Astrocyte (in vitro differentiated cells and primary cell): ENCODE measurements around the gene RAB22A. TPM values are rescaled to one million over a fixed set of nuclear protein-coding genes. Genes with fewer than 3 reads are reported as not detected.

Source experiments
- DNase-seq: peaks from one replicate; pipeline ENCODE4 v3.0.0-alpha.2; 2010; ENCODE audit warnings: low read depth
- FAIRE-seq: peaks from 2 replicates; lab custom pipeline; 2011; peaks lifted over from hg19 to GRCh38; lab: Jason Lieb, UNC
- H2AFZ ChIP-seq: 2 replicates; pipeline ENCODE4 v1.6.0; 2012; ENCODE audit warnings: low read depth, low read length, inconsistent platforms
- H3K27ac ChIP-seq: 2 replicates; pipeline ENCODE4 v1.5.1; 2011; ENCODE audit warnings: low read depth, low read length, inconsistent platforms
- H3K27me3 ChIP-seq: 2 replicates; pipeline ENCODE4 v1.6.0; 2011; ENCODE audit warnings: low read length, inconsistent platforms; ENCODE audit not compliant: insufficient read depth
- H3K36me3 ChIP-seq: 2 replicates; pipeline ENCODE4 v1.5.1; 2011; ENCODE audit warnings: low read length, inconsistent platforms; ENCODE audit not compliant: insufficient read depth
- H3K4me1 ChIP-seq: 2 replicates; pipeline ENCODE4 v1.5.1; 2011; ENCODE audit warnings: low read length, inconsistent platforms; ENCODE audit not compliant: insufficient read depth
- H3K4me2 ChIP-seq: 2 replicates; pipeline ENCODE4 v1.6.0; 2012; ENCODE audit warnings: low read length, inconsistent platforms
- H3K4me3 ChIP-seq: 2 replicates; pipeline ENCODE4 v1.5.1; 2011; ENCODE audit warnings: low read depth, mild to moderate bottlenecking, low read length, inconsistent platforms; ENCODE audit not compliant: insufficient read depth
- H3K79me2 ChIP-seq: 2 replicates; pipeline ENCODE4 v1.6.0; 2012; ENCODE audit warnings: mild to moderate bottlenecking, low read length, inconsistent platforms; ENCODE audit not compliant: insufficient read depth
- H3K9ac ChIP-seq: 2 replicates; pipeline ENCODE4 v1.6.0; 2012; ENCODE audit warnings: mild to moderate bottlenecking, low read length, inconsistent platforms
- H3K9me3 ChIP-seq: 2 replicates; pipeline ENCODE4 v1.5.1; 2012; ENCODE audit warnings: low read depth, mild to moderate bottlenecking, low read length, inconsistent platforms; ENCODE audit not compliant: insufficient read depth
- H4K20me1 ChIP-seq: 2 replicates; pipeline ENCODE4 v1.6.0; 2012; ENCODE audit warnings: low read length, inconsistent platforms; ENCODE audit not compliant: insufficient read depth
- H3K27ac Mint-ChIP-seq: one replicate; pipeline ENCODE4 v1.8.0; 2021; ENCODE audit warnings: mild to moderate bottlenecking, mixed read lengths; ENCODE audit not compliant: unreplicated experiment
- H3K27me3 Mint-ChIP-seq: one replicate; pipeline ENCODE4 v1.8.0; 2021; ENCODE audit warnings: low read depth, mixed read lengths; ENCODE audit not compliant: unreplicated experiment
- H3K36me3 Mint-ChIP-seq: one replicate; pipeline ENCODE4 v1.8.0; 2021; ENCODE audit warnings: low read depth, mixed read lengths; ENCODE audit not compliant: unreplicated experiment
- H3K4me1 Mint-ChIP-seq: one replicate; pipeline ENCODE4 v1.8.0; 2021; ENCODE audit warnings: low read depth, mixed read lengths; ENCODE audit not compliant: unreplicated experiment
- H3K4me3 Mint-ChIP-seq: one replicate; pipeline ENCODE4 v1.8.0; 2021; ENCODE audit warnings: mild to moderate bottlenecking, moderate library complexity, mixed read lengths; ENCODE audit not compliant: unreplicated experiment
- H3K9me3 Mint-ChIP-seq: one replicate; pipeline ENCODE4 v1.8.0; 2021; ENCODE audit warnings: mild to moderate bottlenecking, mixed read lengths; ENCODE audit not compliant: unreplicated experiment
- CTCF ChIP-seq: IDR thresholded peaks from 2 replicates; pipeline ENCODE4 v1.5.1; 2011; ENCODE audit warnings: low read depth, mild to moderate bottlenecking, inconsistent platforms, low read length, moderate library complexity; ENCODE audit not compliant: insufficient read depth
- EZH2 ChIP-seq: IDR thresholded peaks from 2 replicates; pipeline ENCODE4 v1.6.1; 2012; ENCODE audit warnings: mild to moderate bottlenecking, low read length, inconsistent platforms; ENCODE audit not compliant: insufficient read depth
- total RNA-seq: library from RNA; stranded (reverse); gene quantifications from 2 replicates; pipeline ENCODE4 v1.2.1, GENCODE V29; 2021

The RAB22A gene
- total RNA-seq, 1 donor from 2014 or later: 16.6 TPM

- Histone ChIP-seq H4K20me1 (peaks cover 56% of the 10 kb centered on the region), H3K4me3 (no peak overlapping the region), H3K4me1 (no peaks in the 10 kb centered on the region), H3K36me3 (no peaks in the 10 kb centered on the region), H3K27me3 (no peaks in the 10 kb centered on the region), H3K9ac (no peak overlapping the region), H3K79me2 (peaks cover 89% of the 10 kb centered on the region), H3K9me3 (no peaks in the 10 kb centered on the region), H3K4me2 (no peak overlapping the region), H3K27ac (no peak overlapping the region), H2AFZ (no peak overlapping the region)
- FAIRE-seq (no peak), DNase-seq (no peak)
- TF ChIP-seq CTCF (no peak), EZH2 (no peak)
- H3K27ac Mint-ChIP-seq: no peak overlapping the region
- H3K4me3 Mint-ChIP-seq: no peak overlapping the region
- peaks cover 10% of the 10 kb centered on the region for H3K36me3 Mint-ChIP-seq
- no peaks in the 10 kb centered on the region for H3K9me3 Mint-ChIP-seq
- no peaks in the 10 kb centered on the region for H3K27me3 Mint-ChIP-seq
- H3K4me1 Mint-ChIP-seq: no peaks in the 10 kb centered on the region
Measured at GRCh38 chr20:58322083-58322482, 12.6 kb downstream of the RAB22A start.

GRCh38 chr20:58325912-58326311 is 16.4 kb downstream of the RAB22A start:
- Histone ChIP-seq H3K4me3 (no peak overlapping the region), H4K20me1 (peaks cover 85% of the 10 kb centered on the region), H2AFZ (no peak overlapping the region), H3K4me1 (no peaks in the 10 kb centered on the region), H3K9me3 (no peaks in the 10 kb centered on the region), H3K27me3 (no peaks in the 10 kb centered on the region), H3K9ac (no peak overlapping the region), H3K79me2 (peaks cover 93% of the 10 kb centered on the region), H3K4me2 (no peak overlapping the region), H3K36me3 (no peaks in the 10 kb centered on the region), H3K27ac (no peak overlapping the region)
- Mint-ChIP-seq H3K4me1 (peaks cover 2% of the 10 kb centered on the region), H3K4me3 (no peak overlapping the region), H3K36me3 (peaks cover 4% of the 10 kb centered on the region), H3K27me3 (no peaks in the 10 kb centered on the region), H3K27ac (no peak overlapping the region), H3K9me3 (no peaks in the 10 kb centered on the region)
- FAIRE-seq (no peak), DNase-seq (no peak)
- TF ChIP-seq EZH2 (no peak), CTCF (no peak)

- H3K9me3 Mint-ChIP-seq: no peaks in the 10 kb centered on the region
- TF ChIP-seq CTCF (no peak), EZH2 (no peak)
- no peaks in the 10 kb centered on the region for H3K9me3 ChIP-seq
- peaks cover 85% of the 10 kb centered on the region for H4K20me1 ChIP-seq
- H3K27ac Mint-ChIP-seq: no peak overlapping the region
- peak; percentile 9 for FAIRE-seq
- no peak overlapping the region for H3K4me2 ChIP-seq
- no peaks in the 10 kb centered on the region for H3K36me3 ChIP-seq
- no peaks in the 10 kb centered on the region for H3K27me3 Mint-ChIP-seq
- H3K4me1 ChIP-seq: no peaks in the 10 kb centered on the region
- H3K4me3 Mint-ChIP-seq: no peak overlapping the region
- H3K79me2 ChIP-seq: peaks cover 93% of the 10 kb centered on the region
- no peak for DNase-seq
- H2AFZ ChIP-seq: no peak overlapping the region
- H3K9ac ChIP-seq: no peak overlapping the region
- peaks cover 2% of the 10 kb centered on the region for H3K4me1 Mint-ChIP-seq
- peaks cover 10% of the 10 kb centered on the region for H3K36me3 Mint-ChIP-seq
- H3K4me3 ChIP-seq: no peak overlapping the region
- H3K27me3 ChIP-seq: no peaks in the 10 kb centered on the region
- H3K27ac ChIP-seq: no peak overlapping the region
Measured at GRCh38 chr20:58327211-58327610, 17.7 kb downstream of the RAB22A start.
